ENCODE results near the gene RNASEL. TPM values are rescaled to one million over a fixed set of nuclear protein-coding genes. Genes with fewer than 3 reads are reported as not detected.

RNASEL gene
- total and polyA plus RNA-seq, 2 of the 13 experiments (the other 11 are each of a cell fraction or from before 2014, with no cell fraction given): 0.05 to 0.20 TPM

DNA sequence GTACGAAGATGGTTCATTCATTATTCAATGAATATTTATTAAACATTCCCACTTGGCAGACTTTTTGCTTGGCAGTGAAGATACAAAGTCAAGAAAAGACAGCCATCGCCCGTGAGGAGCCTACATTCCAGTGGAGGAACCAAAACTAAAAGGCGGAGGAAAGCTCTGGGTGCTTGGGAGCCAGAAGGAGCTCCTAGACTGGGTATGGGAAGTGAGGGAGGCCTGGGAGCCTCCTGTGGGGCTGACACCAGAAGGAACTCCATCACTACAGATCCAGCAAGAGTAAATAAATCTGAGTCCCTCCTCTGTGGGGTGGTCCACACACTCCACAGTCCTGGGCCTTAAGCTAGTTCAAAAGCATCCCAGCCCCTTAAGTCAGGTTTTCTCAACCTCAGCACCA lies 14.9 kb downstream of the RNASEL start:
- H2AFZ ChIP-seq (ENCODE audit: low read length): no peak overlapping the region
- FAIRE-seq (no peak), ATAC-seq (no peak), DNase-seq (ENCODE audit: low spot score) (no peak)
- WGBS (ENCODE audit: low lambda C conversion rate): 78% methylated on average over 4 of the region's 4 CpGs
- no TSS peak for BruUV-seq (replicated peaks)
- H3K27me3 ChIP-seq (ENCODE audit: control insufficient read depth in 1 of 2, insufficient read depth in 2 of 2, low read length in 2 of 2): no peaks in the 10 kb centered on the region
- intact Hi-C loops (cut with micrococcal nuclease; ENCODE audit: unreplicated experiment): no loop called here
- H3K4me1 ChIP-seq (ENCODE audit: insufficient read depth, low read length): peaks cover 12% of the 10 kb centered on the region
- no peak overlapping the region for H3K9ac ChIP-seq (ENCODE audit: insufficient read depth, low read depth, low read length)
- H3K27ac ChIP-seq (ENCODE audit: extremely low read length, insufficient read depth, low read length): no peak overlapping the region
- ChIA-PET POLR2A (no interaction called here), CTCF (ENCODE audit: low intra/inter-chr PET ratio, low total read pairs) (no interaction called here)
- in situ Hi-C loops (cut with HindIII; ENCODE audit: extremely low pct_ligation_motif_present, low pct_unique_long_range_greater_than_20kb): no loop called here
- H3K9me3 ChIP-seq (ENCODE audit: low read length): no peaks in the 10 kb centered on the region
- H3K79me2 ChIP-seq (ENCODE audit: insufficient read depth, low read length): no peaks in the 10 kb centered on the region
- H4K20me1 ChIP-seq (ENCODE audit: insufficient read depth, low read length): no peaks in the 10 kb centered on the region
- H3K36me3 ChIP-seq (replicated peaks in 1 of 2; ENCODE audit: control insufficient read depth in 1 of 2, insufficient read depth in 2 of 2, low read length in 2 of 2): no peaks in the 10 kb centered on the region
- TF ChIP-seq, protein P1, sequence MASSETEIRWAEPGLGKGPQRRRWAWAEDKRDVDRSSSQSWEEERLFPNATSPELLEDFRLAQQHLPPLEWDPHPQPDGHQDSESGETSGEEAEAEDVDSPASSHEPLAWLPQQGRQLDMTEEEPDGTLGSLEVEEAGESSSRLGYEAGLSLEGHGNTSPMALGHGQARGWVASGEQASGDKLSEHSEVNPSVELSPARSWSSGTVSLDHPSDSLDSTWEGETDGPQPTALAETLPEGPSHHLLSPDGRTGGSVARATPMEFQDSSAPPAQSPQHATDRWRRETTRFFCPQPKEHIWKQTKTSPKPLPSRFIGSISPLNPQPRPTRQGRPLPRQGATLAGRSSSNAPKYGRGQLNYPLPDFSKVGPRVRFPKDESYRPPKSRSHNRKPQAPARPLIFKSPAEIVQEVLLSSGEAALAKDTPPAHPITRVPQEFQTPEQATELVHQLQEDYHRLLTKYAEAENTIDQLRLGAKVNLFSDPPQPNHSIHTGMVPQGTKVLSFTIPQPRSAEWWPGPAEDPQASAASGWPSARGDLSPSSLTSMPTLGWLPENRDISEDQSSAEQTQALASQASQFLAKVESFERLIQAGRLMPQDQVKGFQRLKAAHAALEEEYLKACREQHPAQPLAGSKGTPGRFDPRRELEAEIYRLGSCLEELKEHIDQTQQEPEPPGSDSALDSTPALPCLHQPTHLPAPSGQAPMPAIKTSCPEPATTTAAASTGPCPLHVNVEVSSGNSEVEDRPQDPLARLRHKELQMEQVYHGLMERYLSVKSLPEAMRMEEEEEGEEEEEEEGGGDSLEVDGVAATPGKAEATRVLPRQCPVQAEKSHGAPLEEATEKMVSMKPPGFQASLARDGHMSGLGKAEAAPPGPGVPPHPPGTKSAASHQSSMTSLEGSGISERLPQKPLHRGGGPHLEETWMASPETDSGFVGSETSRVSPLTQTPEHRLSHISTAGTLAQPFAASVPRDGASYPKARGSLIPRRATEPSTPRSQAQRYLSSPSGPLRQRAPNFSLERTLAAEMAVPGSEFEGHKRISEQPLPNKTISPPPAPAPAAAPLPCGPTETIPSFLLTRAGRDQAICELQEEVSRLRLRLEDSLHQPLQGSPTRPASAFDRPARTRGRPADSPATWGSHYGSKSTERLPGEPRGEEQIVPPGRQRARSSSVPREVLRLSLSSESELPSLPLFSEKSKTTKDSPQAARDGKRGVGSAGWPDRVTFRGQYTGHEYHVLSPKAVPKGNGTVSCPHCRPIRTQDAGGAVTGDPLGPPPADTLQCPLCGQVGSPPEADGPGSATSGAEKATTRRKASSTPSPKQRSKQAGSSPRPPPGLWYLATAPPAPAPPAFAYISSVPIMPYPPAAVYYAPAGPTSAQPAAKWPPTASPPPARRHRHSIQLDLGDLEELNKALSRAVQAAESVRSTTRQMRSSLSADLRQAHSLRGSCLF (CRISPR knock-in tag; IDR thresholded peaks at IDR 0.05; ENCODE audit: borderline replicate concordance): no peak
- TF ChIP-seq TAF15 (IDR thresholded peaks at IDR 0.05; ENCODE audit: low read depth, low read length, poor library complexity, severe bottlenecking) (no peak), ZNF781 (CRISPR knock-in tag; IDR thresholded peaks at IDR 0.05; ENCODE audit: borderline replicate concordance, not compliant biosample characterization) (no peak), ZNF3 (CRISPR knock-in tag; IDR thresholded peaks at IDR 0.05) (no peak), ZNF331 (CRISPR knock-in tag; IDR thresholded peaks at IDR 0.05) (no peak), ZNF329 (CRISPR knock-in tag; IDR thresholded peaks at IDR 0.05; ENCODE audit: low read depth) (no peak), ZNF224 (CRISPR knock-in tag; IDR thresholded peaks at IDR 0.05) (no peak), KLF12 (CRISPR knock-in tag; IDR thresholded peaks at IDR 0.05; ENCODE audit: borderline replicate concordance) (no peak), ZNF782 (CRISPR knock-in tag; IDR thresholded peaks at IDR 0.05; ENCODE audit: borderline replicate concordance) (no peak), ZNF83 (CRISPR knock-in tag; IDR thresholded peaks at IDR 0.05; ENCODE audit: borderline replicate concordance) (no peak), ZNF446 (CRISPR knock-in tag; IDR thresholded peaks at IDR 0.05) (no peak)
- TF ChIP-seq, protein P2, sequence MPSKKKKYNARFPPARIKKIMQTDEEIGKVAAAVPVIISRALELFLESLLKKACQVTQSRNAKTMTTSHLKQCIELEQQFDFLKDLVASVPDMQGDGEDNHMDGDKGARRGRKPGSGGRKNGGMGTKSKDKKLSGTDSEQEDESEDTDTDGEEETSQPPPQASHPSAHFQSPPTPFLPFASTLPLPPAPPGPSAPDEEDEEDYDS (CRISPR knock-in tag; IDR thresholded peaks at IDR 0.05): no peak
- TF ChIP-seq, protein P3, sequence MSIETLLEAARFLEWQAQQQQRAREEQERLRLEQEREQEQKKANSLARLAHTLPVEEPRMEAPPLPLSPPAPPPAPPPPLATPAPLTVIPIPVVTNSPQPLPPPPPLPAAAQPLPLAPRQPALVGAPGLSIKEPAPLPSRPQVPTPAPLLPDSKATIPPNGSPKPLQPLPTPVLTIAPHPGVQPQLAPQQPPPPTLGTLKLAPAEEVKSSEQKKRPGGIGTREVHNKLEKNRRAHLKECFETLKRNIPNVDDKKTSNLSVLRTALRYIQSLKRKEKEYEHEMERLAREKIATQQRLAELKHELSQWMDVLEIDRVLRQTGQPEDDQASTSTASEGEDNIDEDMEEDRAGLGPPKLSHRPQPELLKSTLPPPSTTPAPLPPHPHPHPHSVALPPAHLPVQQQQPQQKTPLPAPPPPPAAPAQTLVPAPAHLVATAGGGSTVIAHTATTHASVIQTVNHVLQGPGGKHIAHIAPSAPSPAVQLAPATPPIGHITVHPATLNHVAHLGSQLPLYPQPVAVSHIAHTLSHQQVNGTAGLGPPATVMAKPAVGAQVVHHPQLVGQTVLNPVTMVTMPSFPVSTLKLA (IDR thresholded peaks at IDR 0.05): no peak
- TF ChIP-seq, protein P4, sequence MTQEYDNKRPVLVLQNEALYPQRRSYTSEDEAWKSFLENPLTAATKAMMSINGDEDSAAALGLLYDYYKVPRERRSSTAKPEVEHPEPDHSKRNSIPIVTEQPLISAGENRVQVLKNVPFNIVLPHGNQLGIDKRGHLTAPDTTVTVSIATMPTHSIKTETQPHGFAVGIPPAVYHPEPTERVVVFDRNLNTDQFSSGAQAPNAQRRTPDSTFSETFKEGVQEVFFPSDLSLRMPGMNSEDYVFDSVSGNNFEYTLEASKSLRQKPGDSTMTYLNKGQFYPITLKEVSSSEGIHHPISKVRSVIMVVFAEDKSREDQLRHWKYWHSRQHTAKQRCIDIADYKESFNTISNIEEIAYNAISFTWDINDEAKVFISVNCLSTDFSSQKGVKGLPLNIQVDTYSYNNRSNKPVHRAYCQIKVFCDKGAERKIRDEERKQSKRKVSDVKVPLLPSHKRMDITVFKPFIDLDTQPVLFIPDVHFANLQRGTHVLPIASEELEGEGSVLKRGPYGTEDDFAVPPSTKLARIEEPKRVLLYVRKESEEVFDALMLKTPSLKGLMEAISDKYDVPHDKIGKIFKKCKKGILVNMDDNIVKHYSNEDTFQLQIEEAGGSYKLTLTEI (CRISPR knock-in tag; conservative IDR thresholded peaks at IDR 0.05): no peak
- no peak overlapping the region for H3K4me2 ChIP-seq (ENCODE audit: low read depth, low read length)
- H3K4me3 ChIP-seq (replicated peaks in 1 of 3; ENCODE audit: insufficient read depth in 1 of 3, low read depth in 2 of 3, low read length in 3 of 3): no peak overlapping the region
